Neural cell (in vitro differentiated cells): ENCODE results near the gene CREB3L4. TPM values are rescaled to one million over a fixed set of nuclear protein-coding genes. Genes with fewer than 3 reads are reported as not detected.
A peak's percentile ranks its signal among the peaks of the same experiment; 100 is the strongest.

ENCODE experiments used
- H2AFZ ChIP-seq: fragments of 200-600, 300-800 bp; sonication (generic), shearing (Covaris generic); 2 replicates; pipeline ENCODE4 v1.6.0; 2014; ENCODE audit warnings: low read depth, mild to moderate bottlenecking, antibody characterized with exemption, low read length, moderate library complexity
- H3F3A ChIP-seq: fragments of 200-600 bp; shearing (Covaris generic); 2 replicates; pipeline ENCODE4 v1.6.1; 2016; ENCODE audit warnings: mild to moderate bottlenecking, moderate library complexity, mixed read lengths, antibody characterized with exemption, low read length; ENCODE audit not compliant: insufficient read depth, poor library complexity, severe bottlenecking
- H3K27ac ChIP-seq: fragments of 200-600, 300-800 bp; sonication (generic), shearing (Covaris generic); 2 replicates; pipeline ENCODE4 v1.5.1; 2014; ENCODE audit warnings: mild to moderate bottlenecking, low read length, moderate library complexity
- H3K27me3 ChIP-seq: fragments of 300-800, 200-600 bp; sonication (generic), shearing (Covaris generic); 2 replicates; pipeline ENCODE4 v1.6.0; 2014; ENCODE audit warnings: mild to moderate bottlenecking, low read depth, low read length, moderate library complexity; ENCODE audit not compliant: insufficient read depth
- H3K36me3 ChIP-seq: fragments of 300-800, 200-600 bp; sonication (generic), shearing (Covaris generic); 2 replicates; pipeline ENCODE4 v1.5.1; 2014; ENCODE audit warnings: mild to moderate bottlenecking, antibody characterized with exemption, low read length, moderate library complexity; ENCODE audit not compliant: insufficient read depth
- H3K4me2 ChIP-seq: fragments of 300-800, 200-600 bp; sonication (generic), shearing (Covaris generic); 2 replicates; pipeline ENCODE4 v1.6.0; 2014; ENCODE audit warnings: mild to moderate bottlenecking, low read length
- H3K4me3 ChIP-seq: fragments of 300-800, 200-600 bp; sonication (generic), shearing (Covaris generic); 2 replicates; pipeline ENCODE4 v1.5.1; 2014; ENCODE audit warnings: mild to moderate bottlenecking, low read length, moderate library complexity
- H3K79me2 ChIP-seq: fragments of 200-600 bp; shearing (Covaris generic); replicated peaks from 2 replicates; pipeline ENCODE4 v1.6.0; 2014; ENCODE audit warnings: mild to moderate bottlenecking, low read length, moderate library complexity; ENCODE audit not compliant: insufficient read depth
- H3K9ac ChIP-seq: fragments of 300-800, 200-600 bp; sonication (generic), shearing (Covaris generic); 2 replicates; pipeline ENCODE4 v1.6.1; 2016; ENCODE audit warnings: mild to moderate bottlenecking, low read length, mixed read lengths
- H3K9me2 ChIP-seq: fragments of 200-600 bp; shearing (Covaris generic); 2 replicates; pipeline ENCODE4 v1.6.1; 2016; ENCODE audit warnings: mild to moderate bottlenecking, low read length, mixed read lengths; ENCODE audit not compliant: insufficient read depth
- H3K9me3 ChIP-seq: fragments of 200-600, 300-800 bp; sonication (generic), shearing (Covaris generic); 2 replicates; pipeline ENCODE4 v1.6.1; 2016; ENCODE audit warnings: mild to moderate bottlenecking, mixed run types, low read length, moderate library complexity, mixed read lengths
- H4K20me1 ChIP-seq: fragments of 200-600 bp; shearing (Covaris generic); 2 replicates; pipeline ENCODE4 v1.6.1; 2016; ENCODE audit warnings: mild to moderate bottlenecking, mixed run types; ENCODE audit not compliant: insufficient read depth
- CTCF ChIP-seq: fragments of 450-650 bp; IDR thresholded peaks from 2 replicates; pipeline ENCODE4 v1.5.1; 2014; ENCODE audit warnings: antibody characterized with exemption, mild to moderate bottlenecking, moderate library complexity; ENCODE audit not compliant: poor library complexity, severe bottlenecking
- EP300 ChIP-seq: fragments of 450-650 bp; conservative IDR thresholded peaks from 2 replicates; pipeline ENCODE4 v1.6.1; 2014; ENCODE audit warnings: antibody characterized with exemption, mild to moderate bottlenecking, moderate library complexity; ENCODE audit not compliant: poor library complexity, severe bottlenecking
- EZH2 ChIP-seq: fragments of 200-600, 300-800 bp; shearing (Covaris generic), sonication (generic); IDR thresholded peaks from 2 replicates; pipeline ENCODE4 v1.6.1; 2014; ENCODE audit warnings: antibody characterized with exemption, low read length, borderline replicate concordance, mild to moderate bottlenecking; ENCODE audit not compliant: insufficient read depth, poor library complexity, severe bottlenecking
- MXI1 ChIP-seq: fragments of 450-650 bp; conservative IDR thresholded peaks from 2 replicates; pipeline ENCODE4 v1.6.1; 2014; ENCODE audit warnings: antibody characterized with exemption, mild to moderate bottlenecking; ENCODE audit not compliant: poor library complexity, severe bottlenecking
- POLR2AphosphoS5 ChIP-seq: IDR thresholded peaks from 2 replicates; pipeline ENCODE4 v1.6.1; 2012
- RAD21 ChIP-seq: fragments of 450-650 bp; conservative IDR thresholded peaks from 2 replicates; pipeline ENCODE4 v1.6.1; 2014; ENCODE audit warnings: antibody characterized with exemption, mild to moderate bottlenecking, moderate library complexity
- REST ChIP-seq: IDR thresholded peaks from 2 replicates; pipeline ENCODE4 v1.6.1; 2012; ENCODE audit warnings: borderline replicate concordance
- SMC3 ChIP-seq: fragments of 450-650 bp; conservative IDR thresholded peaks from 2 replicates; pipeline ENCODE4 v1.6.1; 2014; ENCODE audit warnings: antibody characterized with exemption, mild to moderate bottlenecking, moderate library complexity; ENCODE audit not compliant: poor library complexity
- TAF1 ChIP-seq: IDR thresholded peaks from 2 replicates; pipeline ENCODE4 v1.6.1; 2012; ENCODE audit warnings: low read depth
- polyA plus RNA-seq: library from polyadenylated mRNA; depleted of rRNA; stranded (reverse); fragments of >200 nt; gene quantifications from 2 replicates; pipeline ENCODE4 v1.2.3, GENCODE V29; 2014

The CREB3L4 gene
- polyA plus RNA-seq, 1 donor from 2014 or later, result 18.0 TPM

GRCh38 chr1:153990468-153991150, 22.9 kb downstream of the CREB3L4 start, which contains the start of gene RPS27:
RPS27 (plus strand) TSS chr1:153990762; CDS start chr1:153990797, 35 bp downstream.
- Histone ChIP-seq H3K9ac (peak within 1 kb of the TSS; percentile 90), H3K4me2 (peak within 1 kb of the TSS; percentile 99), H3K9me2 (no peaks in the 10 kb centered on the region), H3K27ac (peak within 1 kb of the TSS; percentile 88), H3K79me2 (peaks cover 15% of the 10 kb centered on the region), H2AFZ (peak within 1 kb of the TSS; percentile 49), H3K9me3 (no peaks in the 10 kb centered on the region), H3F3A (no peaks in the 10 kb centered on the region), H3K4me3 (peak within 1 kb of the TSS; percentile 71), H3K27me3 (no peaks in the 10 kb centered on the region), H3K36me3 (peaks cover 6% of the 10 kb centered on the region), H4K20me1 (no peaks in the 10 kb centered on the region)
- peak; percentile 36 for TF ChIP-seq RAD21
- peak; percentile 96 for TF ChIP-seq REST
- TF ChIP-seq TAF1, result peak; percentile 92
- TF ChIP-seq SMC3, result peak; percentile 49
- peak; percentile 96 for TF ChIP-seq MXI1
- peak; percentile 45 for TF ChIP-seq CTCF
- peak; percentile 100 for TF ChIP-seq POLR2AphosphoS5
- no peak for TF ChIP-seq EZH2
- TF ChIP-seq EP300, result peak; percentile 85

DNA sequence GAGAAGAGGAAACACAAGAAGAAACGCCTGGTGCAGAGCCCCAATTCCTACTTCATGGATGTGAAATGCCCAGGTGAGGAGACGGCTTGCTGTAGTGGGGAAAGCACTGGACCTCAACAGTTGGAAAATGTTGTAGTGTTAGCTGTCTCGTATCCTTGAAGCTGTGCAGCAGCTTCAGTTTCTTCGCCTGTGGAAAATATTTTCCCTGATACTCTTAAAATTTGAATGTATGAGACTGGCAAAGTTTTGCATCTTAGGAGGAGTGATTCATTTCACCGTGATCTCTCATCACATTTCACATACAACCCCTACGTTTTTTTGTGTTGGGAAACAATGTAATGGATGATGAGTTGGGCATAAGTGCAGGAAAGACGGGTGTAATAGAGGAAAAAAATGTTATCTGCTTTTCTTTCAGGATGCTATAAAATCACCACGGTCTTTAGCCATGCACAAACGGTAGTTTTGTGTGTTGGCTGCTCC, 23.5 kb downstream of the CREB3L4 start:
- H3K9ac ChIP-seq, result peak overlapping the region; percentile 90
- H3K27ac ChIP-seq, result peak overlapping the region; percentile 88
- H3K36me3 ChIP-seq, result peaks cover 8% of the 10 kb centered on the region
- TF ChIP-seq RAD21 (no peak), EZH2 (no peak), SMC3 (no peak), EP300 (no peak), POLR2AphosphoS5 (no peak), MXI1 (no peak)
- no peaks in the 10 kb centered on the region for H3F3A ChIP-seq
- H3K9me3 ChIP-seq, result no peaks in the 10 kb centered on the region
- H3K4me2 ChIP-seq, result peak overlapping the region; percentile 99
- no peaks in the 10 kb centered on the region for H3K9me2 ChIP-seq
- no peaks in the 10 kb centered on the region for H3K27me3 ChIP-seq
- H3K79me2 ChIP-seq, result peaks cover 15% of the 10 kb centered on the region
- peak overlapping the region; percentile 49 for H2AFZ ChIP-seq
- peak overlapping the region; percentile 71 for H3K4me3 ChIP-seq
- H4K20me1 ChIP-seq, result no peaks in the 10 kb centered on the region
